Mesenchymal stem cell (in vitro differentiated cells and primary cell): Measurements from ENCODE around the gene PRKD2.

Source experiments
- DNase-seq: peaks from one replicate; pipeline ENCODE4 v3.0.0-alpha.2; 2013
- H2AFZ ChIP-seq: one replicate; pipeline ENCODE4 v1.6.1; 2013; ENCODE audit warnings: low read depth, mild to moderate bottlenecking, control low read depth, inconsistent platforms, low read length, moderate library complexity
- H2AK5ac ChIP-seq: 2 replicates; pipeline ENCODE4 v1.6.1; 2013; ENCODE audit warnings: low read length, moderate library complexity, mild to moderate bottlenecking, inconsistent platforms; ENCODE audit not compliant: severe bottlenecking
- H2BK120ac ChIP-seq: one replicate; pipeline ENCODE4 v1.6.1; 2013; ENCODE audit warnings: low read depth, mild to moderate bottlenecking, inconsistent platforms, low read length, moderate library complexity
- H2BK12ac ChIP-seq, 2 experiments: one replicate each; pipeline ENCODE4 v1.6.1; 2013; ENCODE audit warnings: inconsistent platforms in 2 of 2, low read length in 2 of 2, mild to moderate bottlenecking in 2 of 2, moderate library complexity in 2 of 2, control low read depth in 1 of 2
- H2BK15ac ChIP-seq: one replicate; pipeline ENCODE4 v1.6.1; 2013; ENCODE audit warnings: mild to moderate bottlenecking, low read depth, inconsistent platforms; ENCODE audit not compliant: poor library complexity, severe bottlenecking
- H2BK5ac ChIP-seq: 2 replicates; pipeline ENCODE4 v1.6.1; 2013; ENCODE audit warnings: low read depth, mild to moderate bottlenecking, low read length, control low read depth, inconsistent platforms; ENCODE audit not compliant: poor library complexity, severe bottlenecking
- H3K14ac ChIP-seq, 2 experiments: one replicate each; pipeline ENCODE4 v1.6.1; 2013; ENCODE audit warnings: inconsistent platforms in 2 of 2, low read length in 2 of 2, control low read depth in 1 of 2, mild to moderate bottlenecking in 1 of 2, moderate library complexity in 1 of 2
- H3K18ac ChIP-seq, 2 experiments: one replicate each; pipeline ENCODE4 v1.6.1; 2013; ENCODE audit warnings: inconsistent platforms in 2 of 2, low read length in 2 of 2, control low read depth in 1 of 2, low read depth in 1 of 2, mild to moderate bottlenecking in 1 of 2
- H3K23ac ChIP-seq, 2 experiments: one replicate each; pipeline ENCODE4 v1.6.1; 2013; ENCODE audit warnings: inconsistent platforms in 2 of 2, low read length in 2 of 2, mild to moderate bottlenecking in 2 of 2, moderate library complexity in 2 of 2, control low read depth in 1 of 2
- H3K27ac ChIP-seq: 2 replicates; pipeline ENCODE4 v1.5.1; 2013; ENCODE audit warnings: mild to moderate bottlenecking, moderate library complexity, low read length, control low read depth, inconsistent platforms; ENCODE audit not compliant: poor library complexity, severe bottlenecking
- H3K27me3 ChIP-seq, 2 experiments: 2 replicates each; pipeline versions ENCODE4 v1.6.1 to v1.7.0; 2013; ENCODE audit warnings: low read length in 2 of 2, mild to moderate bottlenecking in 2 of 2, moderate library complexity in 2 of 2, control low read depth in 1 of 2, inconsistent platforms in 1 of 2; ENCODE audit not compliant: control insufficient read depth in 1 of 2, insufficient read depth in 1 of 2
- H3K36me3 ChIP-seq, 2 experiments: 2 replicates each; pipeline versions ENCODE4 v1.6.1 to v1.7.0; 2013; ENCODE audit warnings: low read length in 2 of 2, control low read depth in 1 of 2, inconsistent platforms in 1 of 2, low read depth in 1 of 2, mild to moderate bottlenecking in 1 of 2; ENCODE audit not compliant: insufficient read depth in 2 of 2, control insufficient read depth in 1 of 2
- H3K4ac ChIP-seq, 2 experiments: one replicate each; pipeline ENCODE4 v1.6.1; 2013; ENCODE audit warnings: inconsistent platforms in 2 of 2, low read length in 2 of 2, mild to moderate bottlenecking in 2 of 2, moderate library complexity in 2 of 2, control low read depth in 1 of 2, low read depth in 1 of 2
- H3K4me1 ChIP-seq: 2 replicates; pipeline ENCODE4 v1.6.1; 2013; ENCODE audit warnings: low read depth, low read length, control low read depth; ENCODE audit not compliant: control insufficient read depth, insufficient read depth
- H3K4me2 ChIP-seq: 2 replicates; pipeline ENCODE4 v1.6.1; 2013; ENCODE audit warnings: low read length, mild to moderate bottlenecking, inconsistent platforms; ENCODE audit not compliant: poor library complexity, severe bottlenecking
- H3K4me3 ChIP-seq, 2 experiments: 2 replicates each; pipeline versions ENCODE4 v1.5.1 to v1.7.0; 2013; ENCODE audit warnings: low read length in 2 of 2, mild to moderate bottlenecking in 2 of 2, control low read depth in 1 of 2, low read depth in 1 of 2; ENCODE audit not compliant: insufficient read depth in 1 of 2
- H3K79me1 ChIP-seq: replicated peaks from 2 replicates; pipeline ENCODE4 v1.6.1; 2013; ENCODE audit warnings: mild to moderate bottlenecking, control low read depth, low read length, inconsistent platforms; ENCODE audit not compliant: poor library complexity, severe bottlenecking
- H3K9ac ChIP-seq: 2 replicates; pipeline ENCODE4 v1.7.0; 2013; ENCODE audit warnings: mild to moderate bottlenecking, low read length, moderate library complexity
- H3K9me3 ChIP-seq: 2 replicates; pipeline ENCODE4 v1.7.0; 2013; ENCODE audit warnings: mild to moderate bottlenecking, low read length; ENCODE audit not compliant: control insufficient read depth
- H4K8ac ChIP-seq: one replicate; pipeline ENCODE4 v1.6.1; 2013; ENCODE audit warnings: inconsistent platforms, mild to moderate bottlenecking, low read length, moderate library complexity
- H4K91ac ChIP-seq: one replicate; pipeline ENCODE4 v1.6.1; 2013; ENCODE audit warnings: mild to moderate bottlenecking, low read length, inconsistent platforms
- WGBS: methylation state at CpG from one replicate; pipeline ENCODE4 v1.1.7; 2013; ENCODE audit warnings: mixed read lengths; 5-methylcytosine and 5-hydroxymethylcytosine counted together

The PRKD2 gene

DNA sequence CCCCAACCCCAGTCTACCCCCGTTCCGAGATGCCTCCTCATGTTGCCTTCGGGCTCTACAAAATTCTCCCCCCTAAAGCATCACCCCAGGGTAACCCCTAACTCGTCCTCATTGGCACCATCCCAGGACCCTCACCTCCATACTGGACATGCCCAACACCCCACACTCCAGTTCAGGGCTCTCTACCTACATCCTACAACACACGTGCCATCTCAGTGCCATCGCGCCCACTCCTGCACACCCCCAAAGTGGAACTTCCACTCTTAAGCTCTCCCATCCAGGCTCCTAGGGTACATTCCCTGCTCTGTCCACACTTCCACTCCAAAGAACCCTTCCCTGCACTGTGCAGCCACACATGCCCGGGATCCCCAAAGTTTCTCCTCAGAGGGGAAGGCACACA, 28.1 kb upstream of the PRKD2 start:
- no peak overlapping the region for H2AFZ ChIP-seq
- H3K27ac ChIP-seq, result no peak overlapping the region
- H3K4me2 ChIP-seq, result peak overlapping the region; percentile 90
- no peaks in the 10 kb centered on the region for H3K27me3 ChIP-seq
- H3K9me3 ChIP-seq, result no peaks in the 10 kb centered on the region
- H3K23ac ChIP-seq, result peak overlapping the region in 1 of 2 experiments; percentile 54
- 30% methylated on average over 8 of the region's 8 CpGs for WGBS
- peak overlapping the region; percentile 95 for H3K9ac ChIP-seq
- peak overlapping the region; percentile 94 to 96 for H3K4me3 ChIP-seq
- peaks cover 14 to 22% of the 10 kb centered on the region in 2 experiments for H3K36me3 ChIP-seq
- no peak overlapping the region for H4K8ac ChIP-seq
- H3K14ac ChIP-seq, result no peak overlapping the region
- no peak overlapping the region for H2AK5ac ChIP-seq
- H3K79me1 ChIP-seq, result peaks cover 15% of the 10 kb centered on the region
- H2BK120ac ChIP-seq, result peak overlapping the region; percentile 45
- no peak overlapping the region for H2BK15ac ChIP-seq
- H3K18ac ChIP-seq, result peak overlapping the region in 1 of 2 experiments; percentile 37
- no peak overlapping the region for H4K91ac ChIP-seq
- peaks cover 30% of the 10 kb centered on the region for H3K4me1 ChIP-seq
- no peak overlapping the region for H2BK5ac ChIP-seq
- H2BK12ac ChIP-seq, result no peak overlapping the region
- DNase-seq, result no peak
- H3K4ac ChIP-seq, result peak overlapping the region in 1 of 2 experiments; percentile 76

GRCh38 chr19:46744005-46744691, 27.2 kb upstream of the PRKD2 start:
- Histone ChIP-seq H4K91ac (no peak overlapping the region), H3K23ac (peak overlapping the region in 1 of 2 experiments; percentile 92), H3K36me3 (peaks cover 10 to 25% of the 10 kb centered on the region in 2 experiments), H2BK120ac (no peak overlapping the region), H2BK12ac (no peak overlapping the region), H3K9me3 (no peaks in the 10 kb centered on the region), H2BK15ac (no peak overlapping the region), H4K8ac (no peak overlapping the region), H3K27me3 (no peaks in the 10 kb centered on the region), H3K4me3 (peak overlapping the region in 1 of 2 experiments; percentile 96), H2BK5ac (no peak overlapping the region), H3K27ac (no peak overlapping the region), H3K79me1 (peaks cover 15% of the 10 kb centered on the region), H3K18ac (no peak overlapping the region), H3K4ac (no peak overlapping the region), H3K9ac (peak overlapping the region; percentile 1), H3K4me2 (no peak overlapping the region), H3K14ac (no peak overlapping the region), H3K4me1 (peaks cover 30% of the 10 kb centered on the region), H2AK5ac (no peak overlapping the region), H2AFZ (no peak overlapping the region)
- WGBS, result 98% methylated on average over 10 of the region's 12 CpGs
- DNase-seq, result no peak

DNA sequence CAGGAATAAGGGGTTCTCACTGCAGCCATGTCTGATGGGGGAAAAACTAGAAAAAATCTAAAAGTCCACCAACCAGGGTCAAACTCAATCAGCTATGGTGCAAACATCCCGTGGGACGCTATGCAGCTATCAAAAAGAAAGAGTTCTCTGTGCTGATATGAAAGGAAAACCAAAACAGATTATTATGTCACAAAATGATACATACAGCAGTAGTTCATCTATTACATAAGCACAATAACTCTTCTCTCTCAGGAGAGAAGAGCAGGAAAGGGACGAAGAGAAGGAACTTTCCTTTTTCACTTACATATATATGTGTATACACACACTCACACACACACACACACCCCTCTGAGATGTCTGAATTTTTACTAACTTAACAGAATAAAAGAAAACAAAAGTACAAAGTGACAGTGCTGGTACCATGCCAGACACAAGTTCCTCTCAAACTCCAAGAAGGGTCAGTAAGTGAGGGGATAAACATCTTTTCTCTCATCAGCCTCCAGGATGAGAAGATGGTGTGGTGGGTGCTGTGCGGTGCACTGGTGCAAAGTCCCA, 26.1 kb upstream of the PRKD2 start:
- H4K8ac ChIP-seq, result no peak overlapping the region
- H2AFZ ChIP-seq, result no peak overlapping the region
- H3K4me1 ChIP-seq, result peaks cover 30% of the 10 kb centered on the region
- DNase-seq, result no peak
- H4K91ac ChIP-seq, result no peak overlapping the region
- peaks cover 12 to 33% of the 10 kb centered on the region in 2 experiments for H3K36me3 ChIP-seq
- no peak overlapping the region for H2BK5ac ChIP-seq
- H3K79me1 ChIP-seq, result peaks cover 17% of the 10 kb centered on the region
- H3K9ac ChIP-seq, result no peak overlapping the region
- no peaks in the 10 kb centered on the region for H3K27me3 ChIP-seq
- no peak overlapping the region for H3K27ac ChIP-seq
- no peak overlapping the region for H3K4ac ChIP-seq
- peak overlapping the region in 1 of 2 experiments; percentile 89 for H3K23ac ChIP-seq
- no peak overlapping the region for H3K4me2 ChIP-seq
- no peak overlapping the region for H2BK120ac ChIP-seq
- no peaks in the 10 kb centered on the region for H3K9me3 ChIP-seq
- no peak overlapping the region for H2BK12ac ChIP-seq
- WGBS, result 100% methylated on average over 1 of the region's 4 CpGs
- H3K4me3 ChIP-seq, result no peak overlapping the region
- no peak overlapping the region for H2BK15ac ChIP-seq
- no peak overlapping the region for H3K18ac ChIP-seq
- H2AK5ac ChIP-seq, result no peak overlapping the region
- H3K14ac ChIP-seq, result no peak overlapping the region

DNA sequence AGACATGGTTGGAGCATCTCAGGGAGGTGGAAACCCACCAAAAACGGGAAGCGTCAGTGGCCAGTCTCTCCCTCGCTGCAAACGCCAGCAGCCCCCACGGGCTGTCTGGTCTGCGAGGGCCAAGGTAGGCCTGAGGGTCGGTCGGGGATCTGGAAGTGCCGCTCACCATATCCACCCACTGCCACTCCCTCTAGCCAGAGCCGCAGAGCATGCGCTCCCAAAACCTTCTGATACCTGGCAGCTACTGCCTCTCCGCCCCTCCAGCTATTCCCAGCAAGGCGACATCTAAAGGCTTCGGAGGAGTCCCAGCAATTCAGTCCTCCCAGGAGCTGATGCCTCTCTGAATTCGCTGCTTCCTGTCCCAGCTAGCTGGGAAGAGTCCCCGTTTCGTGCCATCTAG, 24.5 kb upstream of the PRKD2 start:
- H3K14ac ChIP-seq, result no peak overlapping the region
- H2BK15ac ChIP-seq, result no peak overlapping the region
- no peak overlapping the region for H3K4ac ChIP-seq
- DNase-seq, result no peak
- no peak overlapping the region for H2BK5ac ChIP-seq
- peak overlapping the region in 1 of 2 experiments; percentile 77 for H3K23ac ChIP-seq
- peaks cover 17% of the 10 kb centered on the region for H3K79me1 ChIP-seq
- no peak overlapping the region for H2BK120ac ChIP-seq
- no peak overlapping the region for H2AK5ac ChIP-seq
- H3K27ac ChIP-seq, result no peak overlapping the region
- H3K9me3 ChIP-seq, result no peaks in the 10 kb centered on the region
- no peak overlapping the region for H4K91ac ChIP-seq
- H2AFZ ChIP-seq, result no peak overlapping the region
- peaks cover 26 to 48% of the 10 kb centered on the region in 2 experiments for H3K36me3 ChIP-seq
- H3K4me1 ChIP-seq, result peaks cover 26% of the 10 kb centered on the region
- H3K4me2 ChIP-seq, result no peak overlapping the region
- no peaks in the 10 kb centered on the region for H3K27me3 ChIP-seq
- WGBS, result 87% methylated on average over 17 of the region's 17 CpGs
- H4K8ac ChIP-seq, result no peak overlapping the region
- no peak overlapping the region for H3K4me3 ChIP-seq
- H3K9ac ChIP-seq, result no peak overlapping the region
- no peak overlapping the region for H2BK12ac ChIP-seq
- no peak overlapping the region for H3K18ac ChIP-seq
